ENCODE results near the gene TFF2.

TFF2 gene

GRCh38 chr21:42302076-42302650 lies 48.6 kb downstream of the TFF2 start:
- DNase-seq (no peak), ATAC-seq (no peak)
- no peak overlapping the region for H3K4me3 Mint-ChIP-seq
- H3K4me1 Mint-ChIP-seq: peaks cover 23% of the 10 kb centered on the region
- H3K27ac Mint-ChIP-seq: no peak overlapping the region
- H3K9me3 Mint-ChIP-seq: no peaks in the 10 kb centered on the region
- H3K27me3 Mint-ChIP-seq: no peaks in the 10 kb centered on the region

- no peak for DNase-seq
- H3K27ac Mint-ChIP-seq: no peak overlapping the region
- no peak overlapping the region for H3K4me3 Mint-ChIP-seq
- peaks cover 18% of the 10 kb centered on the region for H3K4me1 Mint-ChIP-seq
- H3K9me3 Mint-ChIP-seq: no peaks in the 10 kb centered on the region
- H3K27me3 Mint-ChIP-seq: no peaks in the 10 kb centered on the region
- ATAC-seq: no peak
Measured at GRCh38 chr21:42301371-42302075, 49.3 kb downstream of the TFF2 start.

GRCh38 chr21:42300956-42301355 lies 49.8 kb downstream of the TFF2 start:
- Mint-ChIP-seq H3K4me1 (peaks cover 15% of the 10 kb centered on the region), H3K27me3 (no peaks in the 10 kb centered on the region), H3K9me3 (no peaks in the 10 kb centered on the region), H3K27ac (no peak overlapping the region), H3K4me3 (no peak overlapping the region)
- no peak for DNase-seq
- ATAC-seq: no peak

GRCh38 chr21:42300045-42300583 lies 50.7 kb downstream of the TFF2 start:
- no peak for ATAC-seq
- DNase-seq: no peak
- Mint-ChIP-seq H3K27me3 (no peaks in the 10 kb centered on the region), H3K9me3 (no peaks in the 10 kb centered on the region), H3K4me3 (no peak overlapping the region), H3K27ac (no peak overlapping the region), H3K4me1 (peaks cover 15% of the 10 kb centered on the region)

- peaks cover 15% of the 10 kb centered on the region for H3K4me1 Mint-ChIP-seq
- no peaks in the 10 kb centered on the region for H3K9me3 Mint-ChIP-seq
- DNase-seq (peak in 1 of 2 donors; percentile 56), ATAC-seq (peak; percentile 90)
- no peak overlapping the region for H3K27ac Mint-ChIP-seq
- H3K4me3 Mint-ChIP-seq: no peak overlapping the region
- H3K27me3 Mint-ChIP-seq: no peaks in the 10 kb centered on the region
Measured at GRCh38 chr21:42299324-42300044, 51.3 kb downstream of the TFF2 start.

- Mint-ChIP-seq H3K4me3 (no peak overlapping the region), H3K27ac (peak overlapping the region in 1 of 2 donors; percentile 76), H3K9me3 (no peaks in the 10 kb centered on the region), H3K4me1 (peaks cover 15% of the 10 kb centered on the region), H3K27me3 (no peaks in the 10 kb centered on the region)
- no peak for DNase-seq
- ATAC-seq: no peak
Measured at GRCh38 chr21:42298657-42299056, 52.1 kb downstream of the TFF2 start.

- DNase-seq: no peak
- Mint-ChIP-seq H3K4me1 (peaks cover 15% of the 10 kb centered on the region), H3K4me3 (no peak overlapping the region), H3K27ac (peak overlapping the region in 1 of 2 donors; percentile 76), H3K9me3 (no peaks in the 10 kb centered on the region), H3K27me3 (no peaks in the 10 kb centered on the region)
- ATAC-seq: no peak
Measured at GRCh38 chr21:42298237-42298636, 52.6 kb downstream of the TFF2 start.

- H3K27ac Mint-ChIP-seq: no peak overlapping the region
- DNase-seq: no peak
- no peak overlapping the region for H3K4me3 Mint-ChIP-seq
- H3K9me3 Mint-ChIP-seq: no peaks in the 10 kb centered on the region
- peaks cover 15% of the 10 kb centered on the region for H3K4me1 Mint-ChIP-seq
- no peaks in the 10 kb centered on the region for H3K27me3 Mint-ChIP-seq
- no peak for ATAC-seq
Measured at GRCh38 chr21:42297377-42297776, 53.4 kb downstream of the TFF2 start.

- Mint-ChIP-seq H3K27me3 (no peaks in the 10 kb centered on the region), H3K27ac (no peak overlapping the region), H3K9me3 (no peaks in the 10 kb centered on the region), H3K4me3 (no peak overlapping the region), H3K4me1 (peaks cover 15% of the 10 kb centered on the region)
- DNase-seq (no peak), ATAC-seq (no peak)
Measured at GRCh38 chr21:42296501-42296900, 54.3 kb downstream of the TFF2 start.

Data from stimulated activated naive CD8-positive, alpha-beta T cell treated with anti-CD3 and anti-CD28 coated beads, Interleukin-15, amount 100 ng/mL, for 72 hours (primary cell).